ENCODE measurements around the gene EID2. TPM values are rescaled to one million over a fixed set of nuclear protein-coding genes. Genes with fewer than 3 reads are reported as not detected.

The EID2 gene
- total RNA-seq, 1 experiment from 2014 or later: 26.3 TPM

DNA sequence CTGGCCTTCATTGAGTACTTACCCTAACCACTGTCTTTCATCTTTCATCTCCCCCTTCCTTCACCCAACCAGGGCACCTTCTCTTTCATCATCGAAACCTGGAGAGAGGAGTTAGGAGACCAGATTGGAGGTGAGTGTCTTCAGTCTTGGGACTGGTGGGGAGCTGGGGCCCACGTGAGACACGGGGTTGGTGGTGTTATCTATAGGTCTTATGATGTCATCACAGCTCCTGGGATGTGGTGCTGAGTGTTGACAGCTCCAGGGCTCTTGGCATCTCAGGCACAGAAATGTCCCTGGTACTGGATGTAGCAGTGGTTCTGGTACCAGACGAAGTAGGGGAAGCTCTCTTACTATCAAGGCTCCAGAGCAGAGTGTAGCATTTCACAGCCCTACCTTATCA, 39.4 kb downstream of the EID2 start:
- TF ChIP-seq, protein P1, sequence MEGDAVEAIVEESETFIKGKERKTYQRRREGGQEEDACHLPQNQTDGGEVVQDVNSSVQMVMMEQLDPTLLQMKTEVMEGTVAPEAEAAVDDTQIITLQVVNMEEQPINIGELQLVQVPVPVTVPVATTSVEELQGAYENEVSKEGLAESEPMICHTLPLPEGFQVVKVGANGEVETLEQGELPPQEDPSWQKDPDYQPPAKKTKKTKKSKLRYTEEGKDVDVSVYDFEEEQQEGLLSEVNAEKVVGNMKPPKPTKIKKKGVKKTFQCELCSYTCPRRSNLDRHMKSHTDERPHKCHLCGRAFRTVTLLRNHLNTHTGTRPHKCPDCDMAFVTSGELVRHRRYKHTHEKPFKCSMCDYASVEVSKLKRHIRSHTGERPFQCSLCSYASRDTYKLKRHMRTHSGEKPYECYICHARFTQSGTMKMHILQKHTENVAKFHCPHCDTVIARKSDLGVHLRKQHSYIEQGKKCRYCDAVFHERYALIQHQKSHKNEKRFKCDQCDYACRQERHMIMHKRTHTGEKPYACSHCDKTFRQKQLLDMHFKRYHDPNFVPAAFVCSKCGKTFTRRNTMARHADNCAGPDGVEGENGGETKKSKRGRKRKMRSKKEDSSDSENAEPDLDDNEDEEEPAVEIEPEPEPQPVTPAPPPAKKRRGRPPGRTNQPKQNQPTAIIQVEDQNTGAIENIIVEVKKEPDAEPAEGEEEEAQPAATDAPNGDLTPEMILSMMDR (IDR thresholded peaks at IDR 0.05; ENCODE audit: insufficient read depth in 1 of 2, low read depth in 1 of 2, low read length in 1 of 2, severe bottlenecking in 1 of 2, unreplicated experiment in 1 of 2): no peak
- no peak for DNase-seq
- no TSS peak for BruUV-seq (replicated peaks)
- no peaks in the 10 kb centered on the region for H3K9me3 ChIP-seq
- ChIA-PET CTCF (interaction anchor here (0.6 to 0.9 kb wide), 3 partner anchors 29 to 60 kb away, joined by 3 to 11 read pairs (median 3); no protein-coding TSS in a partner anchor), POLR2A (interaction anchor here (0.6 kb wide), 1 partner anchor 924 kb away, joined by 3 read pairs; no protein-coding TSS in a partner anchor)
- Mint-ChIP-seq H3K9me3 (ENCODE audit: unreplicated experiment) (no peaks in the 10 kb centered on the region), H3K4me3 (ENCODE audit: unreplicated experiment) (peak overlapping the region; percentile 26), H3K36me3 (ENCODE audit: insufficient read depth, unreplicated experiment) (no peaks in the 10 kb centered on the region), H3K27ac (ENCODE audit: unreplicated experiment) (no peak overlapping the region), H3K4me1 (ENCODE audit: low read depth, unreplicated experiment) (peaks cover 16% of the 10 kb centered on the region), H3K27me3 (ENCODE audit: insufficient read depth, unreplicated experiment) (peaks cover 29% of the 10 kb centered on the region)
- H3K4me3 ChIP-seq (ENCODE audit: low read depth, low read length): no peak overlapping the region
- H3K36me3 ChIP-seq (ENCODE audit: control insufficient read depth, insufficient read depth, low read length): no peaks in the 10 kb centered on the region
- intact Hi-C loops (cut with micrococcal nuclease; ENCODE audit: unreplicated experiment): no loop called here
- peaks cover 18% of the 10 kb centered on the region for H3K4me1 ChIP-seq
- H3K27me3 ChIP-seq (replicated peaks; ENCODE audit: control insufficient read depth, insufficient read depth, low read length): peaks cover 1% of the 10 kb centered on the region

DNA sequence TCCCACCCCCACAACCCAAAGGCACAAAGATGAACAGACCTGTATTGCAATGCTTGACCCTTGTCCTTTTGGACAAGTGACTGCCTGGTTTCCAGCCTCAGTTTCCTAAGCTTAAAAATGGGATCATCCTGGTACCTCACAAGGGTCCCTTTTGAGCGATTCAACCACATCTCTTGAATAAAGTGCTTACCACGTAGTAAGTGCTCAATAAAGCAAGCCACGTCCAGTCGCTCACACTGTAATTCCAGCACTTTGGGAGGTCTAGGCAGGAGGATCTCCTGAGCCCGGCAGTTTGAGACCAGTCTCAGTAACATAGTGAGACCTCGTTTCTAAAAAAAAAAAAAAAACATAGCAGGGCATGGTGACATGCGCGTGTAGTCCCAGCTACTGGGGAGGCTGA, 40.0 kb downstream of the EID2 start:
- Mint-ChIP-seq H3K27ac (ENCODE audit: unreplicated experiment) (no peak overlapping the region), H3K27me3 (ENCODE audit: insufficient read depth, unreplicated experiment) (peaks cover 28% of the 10 kb centered on the region), H3K4me1 (ENCODE audit: low read depth, unreplicated experiment) (peaks cover 16% of the 10 kb centered on the region), H3K9me3 (ENCODE audit: unreplicated experiment) (no peaks in the 10 kb centered on the region), H3K4me3 (ENCODE audit: unreplicated experiment) (peak overlapping the region; percentile 85), H3K36me3 (ENCODE audit: insufficient read depth, unreplicated experiment) (no peaks in the 10 kb centered on the region)
- no peaks in the 10 kb centered on the region for H3K36me3 ChIP-seq (ENCODE audit: control insufficient read depth, insufficient read depth, low read length)
- peaks cover 1% of the 10 kb centered on the region for H3K27me3 ChIP-seq (replicated peaks; ENCODE audit: control insufficient read depth, insufficient read depth, low read length)
- H3K4me3 ChIP-seq (ENCODE audit: low read depth, low read length): no peak overlapping the region
- H3K4me1 ChIP-seq: peaks cover 18% of the 10 kb centered on the region
- no TSS peak for BruUV-seq (replicated peaks)
- intact Hi-C loops (cut with micrococcal nuclease; ENCODE audit: unreplicated experiment): loop anchor here (2.0 kb wide), 1 partner anchor 41 kb away; the partner anchor contains the start of gene EID2
- TF ChIP-seq, protein P1 (IDR thresholded peaks at IDR 0.05; ENCODE audit: insufficient read depth in 1 of 2, low read depth in 1 of 2, low read length in 1 of 2, severe bottlenecking in 1 of 2, unreplicated experiment in 1 of 2): no peak
- no peak for DNase-seq
- POLR2A ChIA-PET: no interaction called here
- no peaks in the 10 kb centered on the region for H3K9me3 ChIP-seq
- CTCF ChIA-PET: interaction anchor here (0.6 kb wide), 2 partner anchors 30 to 59 kb away, joined by 3 to 11 read pairs; no protein-coding TSS in a partner anchor

DNA sequence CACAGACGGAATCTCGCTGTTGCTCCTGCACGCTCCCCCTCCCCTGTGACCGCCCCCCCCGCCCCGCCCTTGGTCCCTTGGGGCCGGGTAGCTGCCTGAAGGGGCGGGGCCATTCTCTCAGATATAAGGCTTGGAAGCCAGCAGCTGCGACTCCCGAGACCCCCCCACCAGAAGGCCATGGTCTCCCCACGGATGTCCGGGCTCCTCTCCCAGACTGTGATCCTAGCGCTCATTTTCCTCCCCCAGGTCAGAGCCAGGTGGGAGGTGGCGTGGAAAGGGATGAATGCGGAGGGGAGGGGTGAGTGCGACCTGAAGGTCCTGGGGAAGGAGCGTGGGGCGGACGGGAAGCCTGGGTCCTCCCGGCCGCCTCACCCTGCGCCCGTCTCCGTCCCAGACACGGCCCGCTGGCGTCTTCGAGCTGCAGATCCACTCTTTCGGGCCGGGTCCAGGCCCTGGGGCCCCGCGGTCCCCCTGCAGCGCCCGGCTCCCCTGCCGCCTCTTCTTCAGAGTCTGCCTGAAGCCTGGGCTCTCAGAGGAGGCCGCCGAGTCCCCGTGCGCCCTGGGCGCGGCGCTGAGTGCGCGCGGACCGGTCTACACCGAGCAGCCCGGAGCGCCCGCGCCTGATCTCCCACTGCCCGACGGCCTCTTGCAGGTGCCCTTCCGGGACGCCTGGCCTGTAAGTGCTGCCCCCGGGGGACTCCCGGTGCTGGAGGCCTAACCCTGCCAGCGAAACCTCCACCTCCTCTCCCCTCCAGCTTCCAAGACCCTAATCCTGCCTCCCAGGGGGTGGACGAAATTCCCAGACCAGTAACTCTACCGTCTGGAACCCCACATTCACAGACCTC, 40.9 kb downstream of the EID2 start, which contains the start of gene DLL3:
Gene DLL3 (plus strand): TSS at position 150 of the 845 bp plus-strand sequence. CDS start 28 bp downstream, at position 178.
- TF ChIP-seq, protein P1 (IDR thresholded peaks at IDR 0.05; ENCODE audit: insufficient read depth in 1 of 2, low read depth in 1 of 2, low read length in 1 of 2, severe bottlenecking in 1 of 2, unreplicated experiment in 1 of 2): no peak
- Mint-ChIP-seq H3K4me1 (ENCODE audit: low read depth, unreplicated experiment) (peaks cover 16% of the 10 kb centered on the region), H3K9me3 (ENCODE audit: unreplicated experiment) (no peaks in the 10 kb centered on the region), H3K27ac (ENCODE audit: unreplicated experiment) (no peak within 1 kb of the TSS), H3K4me3 (ENCODE audit: unreplicated experiment) (peak within 1 kb of the TSS; percentile 85), H3K27me3 (ENCODE audit: insufficient read depth, unreplicated experiment) (peaks cover 21% of the 10 kb centered on the region), H3K36me3 (ENCODE audit: insufficient read depth, unreplicated experiment) (no peaks in the 10 kb centered on the region)
- no TSS peak for BruUV-seq (replicated peaks)
- DNase-seq: peak in 1 of 2 experiments; percentile 65
- peaks cover 18% of the 10 kb centered on the region for H3K4me1 ChIP-seq
- ChIA-PET CTCF (interaction anchor here (0.6 to 2.1 kb wide), 10 partner anchors 9 to 243 kb away, joined by 3 to 21 read pairs (median 10); partner anchors contain the start of gene EID2B), POLR2A (interaction anchor here (0.6 to 0.8 kb wide), 3 partner anchors 33 to 1566 kb away, joined by 4 to 9 read pairs (median 6); partner anchors contain the start of gene RPS16)
- H3K4me3 ChIP-seq (ENCODE audit: low read depth, low read length): peak within 1 kb of the TSS; percentile 35
- peaks cover 1% of the 10 kb centered on the region for H3K27me3 ChIP-seq (replicated peaks; ENCODE audit: control insufficient read depth, insufficient read depth, low read length)
- intact Hi-C loops (cut with micrococcal nuclease; ENCODE audit: unreplicated experiment): loop anchor here (1.0 to 2.0 kb wide), 2 partner anchors 33 to 42 kb away; partner anchors contain the start of genes EID2 and EID2B
- H3K36me3 ChIP-seq (ENCODE audit: control insufficient read depth, insufficient read depth, low read length): no peaks in the 10 kb centered on the region
- H3K9me3 ChIP-seq: no peaks in the 10 kb centered on the region

Measured in Caco-2 (cell line).